ENCODE data around the gene MGARP.

DNA sequence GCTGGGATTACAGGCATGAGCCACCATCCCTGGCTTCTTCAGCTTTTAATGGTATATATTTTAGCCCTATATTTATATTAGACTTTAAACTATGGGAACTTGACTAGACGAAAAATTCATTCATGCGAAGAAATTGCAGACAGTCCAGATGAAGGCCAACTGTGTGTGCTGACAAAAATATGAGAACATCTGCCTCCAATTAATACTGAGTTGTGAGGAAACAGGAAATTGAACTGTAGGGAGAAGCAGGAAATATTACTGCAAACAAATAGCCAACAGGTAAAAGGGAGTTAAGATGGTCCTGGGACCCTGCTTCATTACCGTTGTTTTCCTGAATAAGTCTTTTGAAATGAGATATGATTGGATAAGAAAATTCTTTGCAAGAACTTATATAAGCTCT lies 26.3 kb downstream of the MGARP start:
- TF ChIP-seq CTCF (IDR thresholded peaks at IDR 0.05; ENCODE audit: insufficient read depth, low read length, poor library complexity, severe bottlenecking) (no peak), EZH2phosphoT487 (conservative IDR thresholded peaks at IDR 0.05; ENCODE audit: low read length) (no peak)

Data from SU-DHL-6 (cell line).